Inferior parietal cortex (tissue), 1 donor: Measurements from ENCODE around the gene TP53I3.
"Not testable (repeated sequence)": the region's sequence is repeated elsewhere in the genome, so short reads cannot be mapped to it uniquely, and the experiment has no call there.

ENCODE experiments used
- DNase-seq: peaks from one replicate; pipeline ENCODE4 v3.0.0-alpha.2; 2016; ENCODE audit errors: extremely low spot score

Gene TP53I3, protein sequence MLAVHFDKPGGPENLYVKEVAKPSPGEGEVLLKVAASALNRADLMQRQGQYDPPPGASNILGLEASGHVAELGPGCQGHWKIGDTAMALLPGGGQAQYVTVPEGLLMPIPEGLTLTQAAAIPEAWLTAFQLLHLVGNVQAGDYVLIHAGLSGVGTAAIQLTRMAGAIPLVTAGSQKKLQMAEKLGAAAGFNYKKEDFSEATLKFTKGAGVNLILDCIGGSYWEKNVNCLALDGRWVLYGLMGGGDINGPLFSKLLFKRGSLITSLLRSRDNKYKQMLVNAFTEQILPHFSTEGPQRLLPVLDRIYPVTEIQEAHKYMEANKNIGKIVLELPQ

DNA sequence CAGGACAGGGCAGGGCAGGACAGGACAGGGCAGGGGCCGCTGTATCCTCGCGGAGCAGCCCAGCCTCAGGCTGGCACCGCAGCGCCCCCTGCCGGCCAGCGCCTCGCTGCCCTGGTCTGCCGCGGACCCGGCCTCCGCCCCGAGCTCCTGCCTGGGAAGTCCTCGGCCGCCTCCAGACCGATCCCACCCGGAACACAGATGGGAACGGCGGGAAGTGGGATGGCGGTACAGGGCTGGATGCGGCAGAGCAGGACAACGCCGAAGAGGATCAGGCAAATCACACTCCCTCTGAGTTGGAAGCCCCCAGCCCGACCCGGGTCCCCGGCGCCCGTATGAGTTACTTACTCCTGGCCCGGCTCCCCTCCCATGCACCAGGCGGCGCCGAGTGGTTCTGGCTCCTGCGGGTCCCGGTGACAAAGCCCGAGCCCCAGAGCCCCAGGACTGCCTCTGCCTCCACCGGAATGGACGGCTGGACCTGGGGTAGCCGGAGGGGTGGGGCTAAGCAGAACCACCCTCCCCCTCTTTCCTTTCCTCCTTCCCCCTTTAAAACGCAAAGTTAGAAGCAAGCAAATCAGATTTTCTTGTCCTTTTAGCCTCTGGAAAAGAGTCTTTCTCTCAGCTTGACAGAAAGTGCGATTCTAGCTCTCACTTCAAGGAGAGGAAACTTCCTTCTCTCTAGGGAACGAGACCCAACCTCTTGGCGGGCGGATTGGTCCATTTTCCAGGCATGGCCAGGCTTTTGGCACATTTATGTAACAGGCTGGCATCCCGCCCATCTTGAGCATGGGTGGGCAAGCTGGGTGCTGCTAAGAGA lies at the start of gene TP53I3:
TSS of gene TP53I3 (minus strand) at position 449 of the 814 bp plus-strand sequence. CDS start 508 bp downstream, outside the sequence.
- peak; percentile 72 for DNase-seq

GRCh38 chr2:24132543-24132942 lies 47.9 kb upstream of the TP53I3 start:
- no peak for DNase-seq

DNA sequence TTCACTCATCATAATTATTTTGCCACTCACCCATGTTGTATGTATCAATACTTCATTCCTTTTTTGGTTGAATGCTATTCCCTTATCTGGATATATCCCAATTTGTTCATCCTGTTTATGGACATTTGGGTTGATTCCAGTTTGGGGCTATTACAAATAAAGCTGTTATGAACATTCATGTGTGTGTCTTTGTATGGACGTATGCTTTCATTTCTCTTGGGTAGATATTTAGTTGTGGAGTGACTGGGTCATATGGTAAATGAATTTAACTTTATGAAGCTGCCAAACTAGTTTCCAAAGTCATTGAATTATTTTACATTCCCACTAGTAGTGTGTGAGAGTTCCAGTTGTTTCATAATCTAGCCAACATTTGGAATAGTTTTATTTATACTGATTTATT lies 41.3 kb upstream of the TP53I3 start:
- no peak for DNase-seq

DNA sequence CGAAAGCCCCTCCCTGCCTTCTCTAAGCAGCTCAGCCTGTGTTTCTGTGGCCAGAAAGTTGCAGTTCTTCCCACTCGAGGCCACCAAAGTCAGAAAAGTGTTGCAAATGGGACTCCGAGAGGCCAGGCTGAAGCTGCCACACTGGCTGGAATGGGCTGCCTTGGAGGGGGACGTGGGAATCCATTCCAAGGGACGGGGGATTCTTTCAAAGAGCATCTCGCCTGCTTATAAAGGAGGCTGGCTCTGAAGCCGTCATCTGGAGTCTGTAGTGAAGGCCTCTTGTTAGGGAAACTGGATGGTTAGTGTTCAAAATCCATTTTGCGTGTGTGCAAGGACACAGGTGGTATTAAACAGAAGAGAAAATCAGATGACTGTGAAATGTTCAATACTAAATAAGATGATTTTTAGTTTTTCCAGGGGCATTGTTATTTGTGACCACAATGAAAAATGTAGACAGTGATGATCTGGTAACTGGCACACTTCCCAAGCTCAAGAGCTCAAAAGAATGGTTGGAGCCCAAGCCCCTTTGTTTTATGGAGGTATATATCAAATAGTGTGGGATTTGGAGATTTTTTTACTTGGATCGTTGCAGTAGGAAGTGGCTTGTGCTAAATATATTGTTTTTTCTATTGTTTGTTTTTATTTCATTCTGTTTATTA lies 39.4 kb upstream of the TP53I3 start:
- peak; percentile 61 for DNase-seq

DNA sequence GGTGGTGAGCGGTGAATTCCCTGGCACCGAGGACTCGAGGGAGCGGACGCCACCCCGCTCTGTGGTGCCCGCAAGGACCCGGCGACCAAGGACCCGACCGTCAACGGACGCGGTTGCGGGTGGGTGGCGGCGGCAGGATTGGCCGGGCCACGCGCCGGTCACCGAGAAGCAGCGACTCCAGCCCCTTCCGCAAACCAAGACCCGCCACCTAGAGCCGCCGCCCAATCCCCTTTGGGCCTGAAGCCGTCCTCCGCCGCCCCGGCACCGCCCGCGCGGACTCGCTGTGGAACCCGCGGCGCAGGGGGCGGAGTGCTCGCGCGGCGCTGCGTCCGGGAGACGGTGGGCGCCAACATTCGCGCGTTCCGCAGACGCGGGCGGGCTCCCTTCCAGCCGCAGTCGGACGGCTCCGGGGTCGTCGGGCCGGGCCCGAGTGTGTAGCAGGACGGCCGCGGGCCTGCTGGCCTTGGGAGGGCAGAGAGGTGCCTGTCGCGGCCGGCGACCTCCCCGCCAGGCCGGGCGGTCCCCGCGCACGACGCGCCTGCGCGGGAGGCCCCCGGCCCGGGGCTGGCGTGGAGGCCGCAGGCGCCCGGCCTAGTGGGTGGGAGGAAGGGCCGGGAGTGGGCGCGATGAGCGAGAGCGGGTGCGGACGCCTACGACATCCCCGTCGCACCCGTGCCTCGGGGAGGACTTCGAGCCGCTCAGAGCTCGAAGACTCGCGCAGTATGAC lies 38.7 kb upstream of the TP53I3 start, which contains the start of the genes FAM228B and PFN4:
TSS of gene FAM228B (plus strand) at position 275 of the 727 bp plus-strand sequence. CDS start 893 bp downstream, outside the sequence.
TSS of gene PFN4 (minus strand) at position 140 of the 727 bp plus-strand sequence. CDS start 799 bp downstream, outside the sequence.
- peak; percentile 79 for DNase-seq

GRCh38 chr2:24122366-24123194 lies 37.9 kb upstream of the TP53I3 start:
- peak; percentile 49 for DNase-seq

DNA sequence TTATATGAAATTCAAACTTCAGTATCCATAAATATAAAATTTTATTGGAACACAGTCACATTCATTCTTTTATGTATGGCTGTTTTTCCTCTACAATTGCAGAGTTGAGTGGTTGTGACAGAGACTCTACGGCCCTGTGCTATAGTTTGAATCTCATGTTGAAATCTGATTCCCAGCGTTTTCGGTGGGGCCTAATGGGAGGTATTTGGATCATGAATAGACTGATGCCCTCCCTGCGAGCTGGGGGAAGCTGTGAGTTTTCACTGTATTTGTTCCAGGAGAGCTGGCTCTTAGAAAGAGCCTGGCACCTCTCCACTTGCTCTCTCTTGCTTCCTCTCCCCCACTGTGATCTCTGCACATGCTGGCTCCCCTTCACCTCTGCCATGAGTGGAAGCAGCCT lies 36.8 kb upstream of the TP53I3 start:
- no peak for DNase-seq

GRCh38 chr2:24121066-24121465 lies 36.4 kb upstream of the TP53I3 start:
- no peak for DNase-seq

- DNase-seq = no peak
These were observed 33.3 kb upstream of the TP53I3 start for GRCh38 chr2:24117902-24118301.

DNA sequence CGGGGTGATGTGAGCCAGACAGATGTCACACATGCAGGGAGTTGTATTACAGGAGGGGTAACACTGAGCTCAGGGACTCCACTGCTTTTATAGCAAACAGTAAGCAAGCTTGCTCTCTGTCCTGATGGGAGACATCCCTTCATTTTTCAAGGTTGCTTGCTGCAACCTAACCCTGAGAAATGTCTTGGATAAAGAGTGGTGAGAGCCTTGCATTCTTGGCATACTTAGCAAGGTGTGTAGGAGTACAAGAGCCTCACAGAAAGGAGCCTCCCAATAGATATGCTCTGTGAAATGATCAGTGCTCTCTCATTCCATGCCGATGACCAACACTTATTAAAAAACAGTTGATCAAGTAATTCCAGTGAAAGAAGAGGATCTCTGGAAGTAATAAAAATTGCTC lies 30.4 kb upstream of the TP53I3 start:
- no peak for DNase-seq

DNA sequence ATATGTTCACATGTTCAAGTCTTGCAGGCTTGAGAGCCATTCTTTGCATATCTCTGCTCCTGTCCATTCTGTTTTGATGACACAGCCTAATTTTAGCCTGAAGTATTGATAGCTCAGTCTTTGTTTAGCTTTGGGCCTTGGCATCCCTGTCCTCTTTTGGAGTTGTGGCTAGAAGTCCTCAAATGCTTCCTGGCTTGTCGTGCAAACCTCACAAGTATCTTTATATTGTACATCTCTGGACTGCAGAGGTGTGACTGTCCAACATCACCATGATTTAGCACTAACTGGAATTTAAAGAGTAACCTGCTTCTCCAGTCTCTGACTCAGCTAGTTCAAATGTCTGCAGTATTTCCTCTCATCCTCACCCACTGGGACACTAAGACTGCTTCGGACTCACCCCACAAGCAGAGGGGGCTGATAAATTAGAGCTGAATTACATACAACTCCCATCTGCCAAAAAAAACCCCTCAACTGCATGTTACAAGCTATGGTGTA lies 26.8 kb upstream of the TP53I3 start:
- no peak for DNase-seq

DNA sequence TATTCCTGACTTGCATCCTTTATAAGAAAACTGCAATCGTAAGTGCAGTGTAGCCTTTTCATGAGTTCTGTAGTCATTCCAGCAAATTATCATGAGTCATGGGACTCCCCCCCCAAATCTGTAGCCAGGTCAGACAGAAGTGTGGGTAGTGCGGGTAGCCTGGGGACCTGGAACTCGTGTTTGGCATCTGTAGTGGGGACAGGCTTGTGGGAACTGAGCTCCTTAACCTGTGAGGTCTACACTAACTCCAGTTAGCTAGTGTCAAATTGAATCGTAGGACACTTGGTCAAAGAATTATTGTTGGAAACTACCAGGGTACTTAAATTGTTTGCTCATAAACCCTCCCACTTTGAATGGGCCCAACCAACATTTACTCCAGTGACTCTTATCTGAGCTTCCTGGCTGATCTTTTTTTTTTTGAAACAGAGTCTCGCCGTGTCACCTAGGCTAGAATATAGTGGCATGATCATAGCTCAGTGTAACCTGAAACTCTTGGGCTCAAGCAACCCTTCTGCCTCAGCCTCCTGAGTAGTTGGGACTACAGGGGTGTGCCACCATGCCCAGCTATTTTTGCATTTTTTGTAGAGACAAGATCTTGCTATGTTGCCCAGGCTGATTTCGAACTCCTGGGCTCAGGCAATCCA lies 26.1 kb upstream of the TP53I3 start:
- no peak for DNase-seq

DNA sequence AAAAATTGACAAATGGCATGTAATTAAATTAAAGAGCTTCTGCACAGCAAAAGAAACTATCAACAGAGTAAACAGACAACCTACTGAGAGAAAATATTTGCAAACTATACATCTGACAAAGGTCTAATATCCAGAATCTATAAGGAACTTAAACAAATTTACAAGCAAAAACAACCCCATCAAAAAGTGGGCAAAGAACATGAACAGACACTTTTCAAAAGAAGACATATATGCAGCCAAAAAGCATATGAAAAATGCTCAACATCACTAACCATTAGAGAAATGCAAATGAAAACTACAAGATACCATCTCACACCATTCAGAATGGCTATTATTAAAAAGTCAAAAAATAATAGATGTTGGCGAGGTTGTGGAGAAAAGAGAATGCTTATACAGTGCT lies 24.8 kb upstream of the TP53I3 start:
- DNase-seq = not testable (repeated sequence)

DNA sequence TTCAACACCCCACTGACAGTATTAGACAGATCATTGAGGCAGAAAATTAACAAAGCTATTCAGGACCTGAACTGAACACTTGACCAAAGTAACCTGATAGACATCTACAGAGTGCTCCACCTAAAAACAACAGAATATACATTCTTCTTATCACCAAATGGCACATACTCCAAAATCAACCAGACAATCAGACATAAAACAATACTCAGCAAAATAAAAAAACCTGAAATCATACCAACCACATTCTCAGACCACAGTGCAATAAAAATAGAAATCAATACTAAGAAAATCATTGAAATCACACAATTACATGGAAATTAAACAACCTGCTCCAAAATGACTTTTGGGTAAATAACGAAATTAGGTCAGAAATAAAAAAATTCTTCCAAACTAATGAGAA lies 22.7 kb upstream of the TP53I3 start:
- no peak for DNase-seq

DNA sequence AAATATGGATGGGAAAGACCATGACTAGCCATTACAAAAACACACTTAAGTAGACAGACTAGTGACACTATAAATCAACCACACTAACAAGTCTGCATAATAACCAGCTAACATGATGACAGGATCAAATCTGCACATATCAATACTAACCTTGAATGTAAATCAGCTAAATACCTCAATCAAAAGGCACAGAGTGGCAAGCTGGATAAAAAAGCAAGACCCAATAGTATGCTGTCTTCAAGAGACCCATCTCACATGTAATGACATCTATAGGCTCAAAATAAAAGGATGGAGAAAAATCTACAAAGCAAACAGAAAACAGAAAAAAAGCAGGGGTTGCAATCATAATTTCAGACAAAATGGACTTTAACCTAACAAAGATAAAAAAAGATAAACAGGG lies 22.2 kb upstream of the TP53I3 start:
- no peak for DNase-seq

GRCh38 chr2:24105816-24106215 lies 21.2 kb upstream of the TP53I3 start:
- DNase-seq = no peak

GRCh38 chr2:24104906-24105305 lies 20.3 kb upstream of the TP53I3 start:
- no peak for DNase-seq

DNA sequence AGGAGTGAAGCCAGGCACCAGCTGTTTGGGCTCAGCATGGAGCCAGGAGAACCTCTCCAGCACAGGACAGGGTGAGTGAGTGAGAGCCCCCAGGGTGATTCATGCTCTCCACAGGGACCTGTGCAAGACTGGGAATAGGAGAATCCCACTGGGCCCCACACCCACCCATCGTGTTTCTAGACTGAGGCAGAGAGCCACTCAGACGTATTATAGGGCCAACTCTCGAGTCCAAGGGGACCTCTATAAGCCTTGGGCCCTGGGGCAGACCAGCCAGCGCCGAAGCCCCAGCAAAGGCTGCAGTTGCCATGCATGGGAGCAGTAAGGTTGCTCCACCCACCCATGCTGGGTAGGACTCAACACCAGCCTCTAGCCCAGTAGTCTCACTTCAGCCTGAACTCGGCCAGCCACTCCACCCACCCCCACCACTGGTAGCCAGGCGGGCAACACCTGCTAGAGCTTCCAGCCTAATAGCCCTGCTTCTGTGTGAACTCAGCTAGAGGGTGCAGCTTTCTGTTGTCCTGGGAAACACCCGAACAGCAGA lies 19.5 kb upstream of the TP53I3 start:
- no peak for DNase-seq

- DNase-seq = no peak
These were observed 18.0 kb upstream of the TP53I3 start for GRCh38 chr2:24102677-24103076.

DNA sequence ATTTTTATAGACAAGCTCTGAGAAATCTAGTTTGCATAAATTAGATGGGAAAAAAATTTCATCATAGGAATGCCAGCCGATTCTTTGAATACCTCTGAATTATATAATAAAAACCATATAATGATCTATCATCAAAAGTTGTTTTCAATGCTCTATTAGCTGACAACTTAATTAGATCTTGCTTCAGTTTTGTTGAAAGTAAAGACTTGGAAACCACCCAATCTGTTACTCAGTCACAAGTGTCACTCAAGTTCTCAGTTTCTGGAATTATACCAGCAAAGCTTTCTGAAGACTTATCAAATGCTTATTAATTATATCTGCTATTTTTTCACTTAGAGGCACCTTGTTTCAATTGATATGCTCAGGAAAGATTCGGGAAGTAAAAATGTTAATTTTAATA lies 17.4 kb upstream of the TP53I3 start:
- no peak for DNase-seq
